PFSK-1 (cell line): ENCODE results near the gene GGT6.

Experiments used
- FOXP2 ChIP-seq: optimal IDR thresholded peaks from 2 replicates; pipeline ENCODE3; 2011; ENCODE audit warnings: borderline replicate concordance, control low read depth, inconsistent platforms; ENCODE audit not compliant: insufficient read depth; ENCODE audit errors: extremely low read length, extremely low read depth
- POLR2AphosphoS5 ChIP-seq: IDR thresholded peaks from 2 replicates; pipeline ENCODE4 v1.6.1; 2012; ENCODE audit warnings: low read depth, mild to moderate bottlenecking, control low read depth, low read length, moderate library complexity
- REST ChIP-seq, 2 experiments: IDR thresholded peaks; 2 replicates each; pipeline versions ENCODE4 v1.6.1 to v1.8.0; 2011 to 2012; ENCODE audit warnings: low read depth in 2 of 2, low read length in 2 of 2, control low read depth in 1 of 2, inconsistent platforms in 1 of 2, mild to moderate bottlenecking in 1 of 2, moderate library complexity in 1 of 2; ENCODE audit not compliant: insufficient read depth in 1 of 2
- SIN3A ChIP-seq: IDR thresholded peaks from 2 replicates; pipeline ENCODE4 v1.6.1; 2012; ENCODE audit warnings: mild to moderate bottlenecking, low read length, moderate library complexity, borderline replicate concordance; ENCODE audit not compliant: insufficient read depth
- TAF1 ChIP-seq: IDR thresholded peaks from 2 replicates; pipeline ENCODE4 v1.6.1; 2012; ENCODE audit warnings: low read length, control low read depth, borderline replicate concordance; ENCODE audit not compliant: insufficient read depth

GGT6 gene

GRCh38 chr17:4534515-4534914 is 25.9 kb downstream of the GGT6 start:
- TF ChIP-seq TAF1 (no peak), SIN3A (no peak), FOXP2 (no peak), POLR2AphosphoS5 (no peak)

- no peak for TF ChIP-seq SIN3A
- TF ChIP-seq POLR2AphosphoS5 = no peak
- TF ChIP-seq REST (IDR thresholded peaks at IDR 0.05; ENCODE audit: insufficient read depth in 1 of 2, low read depth in 2 of 2, low read length in 2 of 2) = no peak
- TF ChIP-seq FOXP2 = no peak
- TF ChIP-seq TAF1 = no peak
Measured at GRCh38 chr17:4533523-4534504, 26.6 kb downstream of the GGT6 start.

GRCh38 chr17:4532860-4533522 is 27.4 kb downstream of the GGT6 start:
- TF ChIP-seq POLR2AphosphoS5 (no peak), REST (IDR thresholded peaks at IDR 0.05; ENCODE audit: insufficient read depth in 1 of 2, low read depth in 2 of 2, low read length in 2 of 2) (no peak), FOXP2 (no peak), TAF1 (no peak), SIN3A (no peak)

- TF ChIP-seq SIN3A = no peak
- TF ChIP-seq POLR2AphosphoS5 = no peak
- no peak for TF ChIP-seq REST (IDR thresholded peaks at IDR 0.05; ENCODE audit: insufficient read depth in 1 of 2, low read depth in 2 of 2, low read length in 2 of 2)
- TF ChIP-seq FOXP2 = no peak
Measured at GRCh38 chr17:4531988-4532736, 28.2 kb downstream of the GGT6 start.

GRCh38 chr17:4530799-4531730 is 29.3 kb downstream of the GGT6 start:
- no peak for TF ChIP-seq POLR2AphosphoS5
